Loucy (cell line): Measurements from ENCODE around the gene MAP3K5.

Source experiments
- CTCF ChIP-seq: fragments of 200-600 bp; sonication (generic); conservative IDR thresholded peaks from 2 replicates; pipeline ENCODE4 v1.5.1; 2014; ENCODE audit warnings: mild to moderate bottlenecking, antibody characterized with exemption, low read length
- EZH2phosphoT487 ChIP-seq: fragments of 200-600 bp; IDR thresholded peaks from 2 replicates; pipeline ENCODE4 v1.6.1; 2018; ENCODE audit warnings: antibody characterized with exemption, mild to moderate bottlenecking, moderate library complexity, borderline replicate concordance

GRCh38 chr6:136739071-136739470 lies 53.2 kb downstream of the MAP3K5 start:
- TF ChIP-seq EZH2phosphoT487 (no peak), CTCF (no peak)
